Measurements from ENCODE around the gene ATXN1. TPM values are rescaled to one million over a fixed set of nuclear protein-coding genes. Genes with fewer than 3 reads are reported as not detected.

The ATXN1 gene
- total RNA-seq, 1 experiment from 2014 or later = 19.7 TPM

DNA sequence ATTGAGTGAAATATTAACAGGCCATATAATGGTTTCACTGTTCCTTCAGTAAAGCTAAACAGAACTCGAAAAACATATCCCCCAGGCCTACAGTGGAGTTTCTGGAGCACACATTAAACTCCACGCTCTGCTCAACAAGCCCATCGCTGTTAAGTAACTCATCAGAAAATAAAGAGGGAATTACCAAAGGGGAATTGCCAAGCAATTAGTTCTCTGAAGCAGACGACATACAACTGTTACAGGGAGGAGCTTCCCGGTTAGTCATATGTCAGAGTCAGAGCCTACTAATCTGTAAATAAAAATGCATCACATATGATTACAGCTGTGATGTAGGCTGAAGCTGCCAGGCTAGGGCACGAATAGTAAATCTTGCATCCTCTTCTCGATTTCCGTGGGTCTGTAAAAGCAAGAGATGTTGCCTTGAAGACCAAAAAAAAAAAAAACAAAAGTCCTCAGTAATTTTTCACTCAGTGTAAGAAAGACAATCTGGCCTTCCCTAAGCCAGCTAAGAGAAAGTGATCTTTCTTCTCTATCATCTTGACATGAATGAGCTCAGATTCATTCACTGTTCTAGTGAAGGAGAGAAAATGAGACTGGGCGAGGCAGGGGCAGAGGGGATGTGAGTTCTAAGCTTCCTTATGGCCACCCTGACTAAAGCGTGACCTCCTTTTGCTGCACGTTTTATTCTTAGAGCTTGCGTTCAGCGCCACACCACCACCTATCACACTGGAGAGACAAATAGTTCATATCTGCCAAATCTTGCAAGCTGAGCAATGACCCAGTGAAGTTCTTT is 13.8 kb downstream of the ATXN1 start:
- CTCF ChIA-PET = interaction anchor here (0.6 to 1.1 kb wide), 6 partner anchors 12 to 225 kb away, joined by 3 to 5 read pairs (median 4); no protein-coding TSS in a partner anchor
- TF ChIP-seq, protein P1, sequence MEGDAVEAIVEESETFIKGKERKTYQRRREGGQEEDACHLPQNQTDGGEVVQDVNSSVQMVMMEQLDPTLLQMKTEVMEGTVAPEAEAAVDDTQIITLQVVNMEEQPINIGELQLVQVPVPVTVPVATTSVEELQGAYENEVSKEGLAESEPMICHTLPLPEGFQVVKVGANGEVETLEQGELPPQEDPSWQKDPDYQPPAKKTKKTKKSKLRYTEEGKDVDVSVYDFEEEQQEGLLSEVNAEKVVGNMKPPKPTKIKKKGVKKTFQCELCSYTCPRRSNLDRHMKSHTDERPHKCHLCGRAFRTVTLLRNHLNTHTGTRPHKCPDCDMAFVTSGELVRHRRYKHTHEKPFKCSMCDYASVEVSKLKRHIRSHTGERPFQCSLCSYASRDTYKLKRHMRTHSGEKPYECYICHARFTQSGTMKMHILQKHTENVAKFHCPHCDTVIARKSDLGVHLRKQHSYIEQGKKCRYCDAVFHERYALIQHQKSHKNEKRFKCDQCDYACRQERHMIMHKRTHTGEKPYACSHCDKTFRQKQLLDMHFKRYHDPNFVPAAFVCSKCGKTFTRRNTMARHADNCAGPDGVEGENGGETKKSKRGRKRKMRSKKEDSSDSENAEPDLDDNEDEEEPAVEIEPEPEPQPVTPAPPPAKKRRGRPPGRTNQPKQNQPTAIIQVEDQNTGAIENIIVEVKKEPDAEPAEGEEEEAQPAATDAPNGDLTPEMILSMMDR (IDR thresholded peaks at IDR 0.05; ENCODE audit: unreplicated experiment) = no peak
- H3K9me3 Mint-ChIP-seq (ENCODE audit: low read depth, unreplicated experiment) = no peaks in the 10 kb centered on the region
- peak overlapping the region; percentile 52 for H3K27ac Mint-ChIP-seq (ENCODE audit: unreplicated experiment)
- H3K27me3 Mint-ChIP-seq (ENCODE audit: unreplicated experiment) = no peaks in the 10 kb centered on the region
- H3K4me1 Mint-ChIP-seq (ENCODE audit: low read depth, unreplicated experiment) = peaks cover 52% of the 10 kb centered on the region
- BruUV-seq (replicated peaks) = no TSS peak
- no peak for DNase-seq
- H3K36me3 Mint-ChIP-seq (ENCODE audit: insufficient read depth, unreplicated experiment) = peaks cover 9% of the 10 kb centered on the region
- intact Hi-C loops (cut with micrococcal nuclease; ENCODE audit: unreplicated experiment) = no loop called here
- H3K4me3 Mint-ChIP-seq (ENCODE audit: low read depth, unreplicated experiment) = peak overlapping the region; percentile 43

DNA sequence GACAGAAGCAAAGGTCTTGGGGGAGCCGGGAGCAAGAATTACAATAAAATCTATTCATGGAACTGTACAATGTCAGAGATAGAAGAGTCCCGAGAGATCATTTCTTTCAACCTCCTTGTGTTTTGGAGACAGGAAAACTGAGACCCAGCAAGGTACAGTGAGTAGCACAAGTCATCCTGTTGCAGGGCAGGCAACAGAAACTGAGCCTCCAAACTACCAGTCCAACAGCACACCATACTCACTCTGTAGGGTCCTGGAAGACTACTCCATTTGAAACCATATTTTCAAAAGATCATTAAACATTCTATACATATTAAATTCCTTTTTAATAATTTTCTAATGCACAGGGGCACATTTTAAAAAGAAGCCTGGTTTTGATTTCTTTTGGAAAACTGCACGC is 14.4 kb downstream of the ATXN1 start:
- intact Hi-C loops (cut with micrococcal nuclease; ENCODE audit: unreplicated experiment) = no loop called here
- Mint-ChIP-seq H3K4me3 (ENCODE audit: low read depth, unreplicated experiment) (peak overlapping the region; percentile 43), H3K4me1 (ENCODE audit: low read depth, unreplicated experiment) (peaks cover 48% of the 10 kb centered on the region), H3K9me3 (ENCODE audit: low read depth, unreplicated experiment) (no peaks in the 10 kb centered on the region), H3K27ac (ENCODE audit: unreplicated experiment) (peak overlapping the region; percentile 52), H3K27me3 (ENCODE audit: unreplicated experiment) (no peaks in the 10 kb centered on the region), H3K36me3 (ENCODE audit: insufficient read depth, unreplicated experiment) (peaks cover 6% of the 10 kb centered on the region)
- BruUV-seq (replicated peaks) = no TSS peak
- CTCF ChIA-PET = interaction anchor here (0.9 kb wide), 2 partner anchors 12 to 22 kb away, joined by 3 to 5 read pairs; no protein-coding TSS in a partner anchor
- TF ChIP-seq, protein P1 (IDR thresholded peaks at IDR 0.05; ENCODE audit: unreplicated experiment) = no peak
- DNase-seq = no peak

DNA sequence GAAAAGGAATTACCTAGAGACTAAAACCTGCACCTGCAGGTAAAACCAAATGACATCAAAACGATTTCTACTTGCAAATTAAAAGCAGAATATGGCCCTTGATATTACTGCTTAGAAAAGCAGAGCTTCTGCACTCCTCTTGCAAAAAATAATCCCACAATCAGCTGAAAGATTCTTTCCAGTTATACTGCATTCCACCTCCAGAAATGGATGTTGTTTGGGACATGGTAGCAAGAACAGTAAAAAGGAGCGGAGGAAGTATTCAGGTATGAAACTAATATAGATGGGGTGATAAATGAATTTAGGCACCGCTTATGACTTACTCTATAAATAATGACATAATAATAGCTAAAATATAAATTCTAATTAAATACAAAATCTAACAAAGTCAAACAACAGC is 14.9 kb downstream of the ATXN1 start:
- BruUV-seq (replicated peaks) = no TSS peak
- Mint-ChIP-seq H3K36me3 (ENCODE audit: insufficient read depth, unreplicated experiment) (peaks cover 6% of the 10 kb centered on the region), H3K4me3 (ENCODE audit: low read depth, unreplicated experiment) (no peak overlapping the region), H3K4me1 (ENCODE audit: low read depth, unreplicated experiment) (peaks cover 48% of the 10 kb centered on the region), H3K9me3 (ENCODE audit: low read depth, unreplicated experiment) (no peaks in the 10 kb centered on the region), H3K27me3 (ENCODE audit: unreplicated experiment) (no peaks in the 10 kb centered on the region), H3K27ac (ENCODE audit: unreplicated experiment) (peak overlapping the region; percentile 52)
- no peak for DNase-seq
- TF ChIP-seq, protein P1 (IDR thresholded peaks at IDR 0.05; ENCODE audit: unreplicated experiment) = no peak
- intact Hi-C loops (cut with micrococcal nuclease; ENCODE audit: unreplicated experiment) = no loop called here
- CTCF ChIA-PET = no interaction called here

DNA sequence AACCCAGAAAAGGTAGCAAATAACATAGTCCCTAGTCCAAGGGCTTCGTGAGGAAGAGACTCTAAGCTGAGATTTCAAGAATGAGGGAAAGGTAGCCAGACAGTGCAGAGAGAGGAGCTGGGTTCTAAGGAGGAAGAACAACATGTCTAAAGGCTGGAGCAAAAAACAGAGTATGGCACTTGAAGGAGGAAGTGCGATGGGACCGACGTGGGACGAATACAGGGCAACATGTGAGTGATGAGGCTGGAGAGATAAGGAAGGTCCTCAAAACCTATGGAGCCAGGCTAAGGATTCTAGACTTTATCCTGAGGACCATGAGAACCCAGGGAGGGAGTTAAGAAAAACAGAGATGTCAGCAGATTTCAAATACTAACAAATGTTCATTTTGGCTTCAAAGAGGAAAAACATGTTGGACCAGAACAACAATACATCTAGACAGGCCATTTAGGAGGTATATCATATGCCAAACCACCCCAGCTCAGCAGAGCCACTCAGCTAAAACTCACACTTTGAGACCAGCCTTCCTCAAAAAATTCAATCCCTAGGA is 17.5 kb downstream of the ATXN1 start:
- no peaks in the 10 kb centered on the region for H3K36me3 Mint-ChIP-seq (ENCODE audit: insufficient read depth, unreplicated experiment)
- DNase-seq = no peak
- H3K9me3 Mint-ChIP-seq (ENCODE audit: low read depth, unreplicated experiment) = no peaks in the 10 kb centered on the region
- CTCF ChIA-PET = no interaction called here
- TF ChIP-seq, protein P1 (IDR thresholded peaks at IDR 0.05; ENCODE audit: unreplicated experiment) = no peak
- no peak overlapping the region for H3K4me3 Mint-ChIP-seq (ENCODE audit: low read depth, unreplicated experiment)
- intact Hi-C loops (cut with micrococcal nuclease; ENCODE audit: unreplicated experiment) = no loop called here
- no peaks in the 10 kb centered on the region for H3K27me3 Mint-ChIP-seq (ENCODE audit: unreplicated experiment)
- H3K4me1 Mint-ChIP-seq (ENCODE audit: low read depth, unreplicated experiment) = peaks cover 45% of the 10 kb centered on the region
- BruUV-seq (replicated peaks) = no TSS peak
- H3K27ac Mint-ChIP-seq (ENCODE audit: unreplicated experiment) = no peak overlapping the region

Data from Calu3 (cell line).